ENCODE data around the gene CBR3. TPM values are rescaled to one million over a fixed set of nuclear protein-coding genes. Genes with fewer than 3 reads are reported as not detected.

CBR3 gene
- total and polyA plus RNA-seq, 2 donors (not counting 3 experiments of a cell fraction or from before 2014, with no cell fraction given): 9.7 to 13.3 TPM

DNA sequence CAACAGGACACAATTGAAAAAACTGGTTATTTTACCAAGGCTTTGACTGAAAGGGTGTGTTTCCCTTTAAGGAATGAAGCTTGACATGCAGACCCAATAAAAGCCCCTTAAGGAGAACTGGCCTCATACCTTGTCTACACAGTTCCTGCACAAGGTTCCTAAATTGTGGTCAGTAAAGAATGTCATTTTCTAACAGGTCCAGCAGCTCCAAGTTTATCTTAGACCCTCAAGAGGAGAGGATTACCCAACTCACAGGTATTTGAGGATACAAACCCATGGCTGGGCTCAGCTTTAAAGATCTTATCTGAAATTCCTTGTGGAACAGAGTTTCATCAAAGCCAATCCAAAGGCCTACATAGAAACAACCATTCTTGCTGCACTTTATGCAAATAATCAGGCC, 31.4 kb upstream of the CBR3 start:
- Histone ChIP-seq H3K79me2 (ENCODE audit: control insufficient read depth, insufficient read depth, low read length) (no peaks in the 10 kb centered on the region), H3K4me2 (ENCODE audit: insufficient read depth, low read length) (no peak overlapping the region), H3K27ac (ENCODE audit: insufficient read depth, low read depth, low read length) (no peak overlapping the region), H2AFZ (ENCODE audit: low read depth, low read length) (no peak overlapping the region), H4K20me1 (replicated peaks; ENCODE audit: control insufficient read depth, extremely low read depth, insufficient read depth, low read length) (no peaks in the 10 kb centered on the region), H3K9ac (replicated peaks; ENCODE audit: extremely low read depth, insufficient read depth, low read length) (no peak overlapping the region), H3K4me3 (replicated peaks in 1 of 3; ENCODE audit: insufficient read depth in 1 of 3, low read depth in 1 of 3, low read length in 3 of 3) (no peak overlapping the region), H3K9me1 (replicated peaks; ENCODE audit: control insufficient read depth, extremely low read depth, insufficient read depth, low read length) (no peaks in the 10 kb centered on the region), H3K27me3 (ENCODE audit: control insufficient read depth in 2 of 2, insufficient read depth in 2 of 2, low read length in 2 of 2) (peaks cover 38 to 43% of the 10 kb centered on the region in 2 experiments), H3K4me1 (ENCODE audit: control insufficient read depth, extremely low read depth, insufficient read depth, low read length) (no peaks in the 10 kb centered on the region), H3K9me3 (replicated peaks; ENCODE audit: control insufficient read depth, insufficient read depth, low read length) (no peaks in the 10 kb centered on the region), H3K36me3 (ENCODE audit: control insufficient read depth in 2 of 2, extremely low read depth in 1 of 2, insufficient read depth in 2 of 2, low read length in 2 of 2) (no peaks in the 10 kb centered on the region)
- intact Hi-C loops (cut with micrococcal nuclease) (no loop called here), dilution Hi-C loops (cut with MboI; ENCODE audit: extremely low pct_ligation_motif_present, low sequenced_read_pairs) (no loop called here)
- no peak for FAIRE-seq
- TF ChIP-seq POLR2A (IDR thresholded peaks at IDR 0.05; ENCODE audit: low read depth, low read length) (no peak), POLR2AphosphoS5 (IDR thresholded peaks at IDR 0.05; ENCODE audit: insufficient read depth, low read depth, low read length) (no peak), MYC (IDR thresholded peaks at IDR 0.05; ENCODE audit: low read depth, low read length) (no peak), EZH2 (IDR thresholded peaks at IDR 0.05; ENCODE audit: borderline replicate concordance, low read depth, low read length, severe bottlenecking) (peak; percentile 28)
- ChIA-PET POLR2A (no interaction called here), CTCF (interaction anchor here (0.9 to 1.4 kb wide), 2 partner anchors 34 to 51 kb away, joined by 3 to 4 read pairs; partner anchors contain the start of gene CBR1)
- DNase-seq (ENCODE audit: low read depth, low spot score): no peak
- BruUV-seq (replicated peaks): no TSS peak

DNA sequence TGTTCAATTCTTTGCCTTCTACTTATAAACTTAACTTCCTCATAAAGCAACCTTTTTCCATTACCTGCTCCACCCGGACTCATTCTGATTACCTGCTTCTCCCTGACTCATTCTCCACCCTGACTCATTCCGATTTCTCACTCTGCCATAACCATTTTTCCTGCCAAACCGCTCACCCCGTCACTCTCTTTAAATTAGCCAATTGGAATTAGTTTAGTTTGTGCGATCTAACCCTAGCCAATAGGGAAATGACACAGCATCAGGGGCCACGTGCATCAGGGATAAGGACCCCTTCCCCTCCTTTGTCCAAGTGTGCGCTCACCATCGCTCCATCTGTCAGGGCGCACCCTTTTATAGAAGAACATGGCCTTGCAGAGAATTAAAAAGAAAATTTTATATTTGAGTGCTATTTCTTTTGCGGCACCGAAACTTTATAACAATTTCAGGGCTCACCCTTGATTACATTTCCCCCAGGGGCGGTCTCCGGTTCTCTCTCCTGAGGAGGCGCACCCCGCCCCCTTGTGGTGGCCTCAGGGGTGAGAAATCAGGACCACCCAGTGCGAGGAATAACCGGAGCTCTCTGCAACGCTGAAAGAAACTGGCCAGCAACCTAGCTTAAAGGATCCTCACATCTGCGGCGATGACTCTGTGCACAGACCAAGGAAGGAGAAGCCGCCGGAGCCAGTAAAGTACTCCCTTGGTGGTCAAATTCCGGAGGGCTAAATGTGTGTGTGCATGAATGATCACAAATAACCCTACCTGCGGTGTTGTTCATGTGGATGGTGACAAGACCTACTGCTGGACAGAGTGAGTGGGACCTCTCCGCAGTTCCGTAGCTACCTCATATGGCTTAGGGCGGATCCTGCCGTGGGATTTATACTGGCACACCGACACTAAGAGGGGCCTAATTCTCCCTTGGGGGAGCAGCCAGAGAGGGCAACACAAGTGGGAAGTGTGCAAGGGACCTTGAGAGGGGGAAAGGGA, 30.3 kb upstream of the CBR3 start:
- peak overlapping the region; percentile 46 for H3K4me2 ChIP-seq (ENCODE audit: insufficient read depth, low read length)
- H4K20me1 ChIP-seq (replicated peaks; ENCODE audit: control insufficient read depth, extremely low read depth, insufficient read depth, low read length): no peaks in the 10 kb centered on the region
- FAIRE-seq: no peak

More for the DNA sequence above, 30.3 kb upstream of the CBR3 start:
- H3K9ac ChIP-seq (replicated peaks; ENCODE audit: extremely low read depth, insufficient read depth, low read length): no peak overlapping the region
- no peaks in the 10 kb centered on the region for H3K36me3 ChIP-seq (ENCODE audit: control insufficient read depth in 2 of 2, extremely low read depth in 1 of 2, insufficient read depth in 2 of 2, low read length in 2 of 2)
- no peak overlapping the region for H3K27ac ChIP-seq (ENCODE audit: insufficient read depth, low read depth, low read length)
- no peaks in the 10 kb centered on the region for H3K9me1 ChIP-seq (replicated peaks; ENCODE audit: control insufficient read depth, extremely low read depth, insufficient read depth, low read length)
- dilution Hi-C loops (cut with MboI; ENCODE audit: extremely low pct_ligation_motif_present, low sequenced_read_pairs) (no loop called here), intact Hi-C loops (cut with micrococcal nuclease) (no loop called here)
- no peaks in the 10 kb centered on the region for H3K79me2 ChIP-seq (ENCODE audit: control insufficient read depth, insufficient read depth, low read length)
- TF ChIP-seq, protein P1, sequence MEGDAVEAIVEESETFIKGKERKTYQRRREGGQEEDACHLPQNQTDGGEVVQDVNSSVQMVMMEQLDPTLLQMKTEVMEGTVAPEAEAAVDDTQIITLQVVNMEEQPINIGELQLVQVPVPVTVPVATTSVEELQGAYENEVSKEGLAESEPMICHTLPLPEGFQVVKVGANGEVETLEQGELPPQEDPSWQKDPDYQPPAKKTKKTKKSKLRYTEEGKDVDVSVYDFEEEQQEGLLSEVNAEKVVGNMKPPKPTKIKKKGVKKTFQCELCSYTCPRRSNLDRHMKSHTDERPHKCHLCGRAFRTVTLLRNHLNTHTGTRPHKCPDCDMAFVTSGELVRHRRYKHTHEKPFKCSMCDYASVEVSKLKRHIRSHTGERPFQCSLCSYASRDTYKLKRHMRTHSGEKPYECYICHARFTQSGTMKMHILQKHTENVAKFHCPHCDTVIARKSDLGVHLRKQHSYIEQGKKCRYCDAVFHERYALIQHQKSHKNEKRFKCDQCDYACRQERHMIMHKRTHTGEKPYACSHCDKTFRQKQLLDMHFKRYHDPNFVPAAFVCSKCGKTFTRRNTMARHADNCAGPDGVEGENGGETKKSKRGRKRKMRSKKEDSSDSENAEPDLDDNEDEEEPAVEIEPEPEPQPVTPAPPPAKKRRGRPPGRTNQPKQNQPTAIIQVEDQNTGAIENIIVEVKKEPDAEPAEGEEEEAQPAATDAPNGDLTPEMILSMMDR (IDR thresholded peaks at IDR 0.05; ENCODE audit: extremely low read depth in 1 of 2, insufficient read depth in 1 of 2, low read depth in 1 of 2, low read length in 2 of 2): peak; percentile 55 to 68
- no peak for TF ChIP-seq EZH2 (IDR thresholded peaks at IDR 0.05; ENCODE audit: borderline replicate concordance, low read depth, low read length, severe bottlenecking)
- H2AFZ ChIP-seq (ENCODE audit: low read depth, low read length): no peak overlapping the region
- CTCF ChIA-PET: interaction anchor here (0.6 to 1.4 kb wide), 22 partner anchors 9 to 1268 kb away, joined by 3 to 12 read pairs (median 4); partner anchors contain the start of genes CBR1 and SETD4
- DNase-seq (ENCODE audit: low read depth, low spot score): peak; percentile 36
- BruUV-seq (replicated peaks): no TSS peak
- no peaks in the 10 kb centered on the region for H3K4me1 ChIP-seq (ENCODE audit: control insufficient read depth, extremely low read depth, insufficient read depth, low read length)
- H3K9me3 ChIP-seq (replicated peaks; ENCODE audit: control insufficient read depth, insufficient read depth, low read length): no peaks in the 10 kb centered on the region
- POLR2A ChIA-PET: no interaction called here
- H3K4me3 ChIP-seq (replicated peaks in 1 of 3; ENCODE audit: insufficient read depth in 1 of 3, low read depth in 1 of 3, low read length in 3 of 3): no peak overlapping the region
- H3K27me3 ChIP-seq (ENCODE audit: control insufficient read depth in 2 of 2, insufficient read depth in 2 of 2, low read length in 2 of 2): peaks cover 38 to 48% of the 10 kb centered on the region in 2 experiments

All from endothelial cell of umbilical vein (primary cell).